Measurements from ENCODE around the gene NR2E1.

NR2E1 gene

DNA sequence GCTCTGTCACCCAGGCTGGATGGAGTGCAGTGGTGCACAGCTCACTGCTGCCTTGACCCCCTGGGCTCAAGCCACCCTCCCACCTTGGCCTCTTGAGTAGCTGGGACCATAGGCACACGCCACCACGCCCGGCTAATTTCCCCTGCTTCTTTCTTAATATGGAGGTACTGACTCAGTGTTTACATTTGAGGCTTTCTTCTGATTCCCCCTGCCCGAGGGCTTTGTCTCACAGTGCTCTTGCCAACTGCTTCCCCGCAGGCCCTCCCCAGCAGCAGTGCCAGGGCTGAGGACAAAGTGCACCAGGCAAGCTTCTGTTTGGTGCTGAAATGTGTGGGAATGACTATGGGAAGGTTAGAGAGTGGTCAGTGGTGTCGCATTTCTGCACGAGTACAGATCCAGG is 34.8 kb downstream of the NR2E1 start:
- H3K4me3 ChIP-seq (ENCODE audit: low read length) = no peak overlapping the region
- H3K27ac ChIP-seq (ENCODE audit: low read length) = no peak overlapping the region
- H3K4me1 ChIP-seq (ENCODE audit: control insufficient read depth, low read depth, low read length) = no peaks in the 10 kb centered on the region

DNA sequence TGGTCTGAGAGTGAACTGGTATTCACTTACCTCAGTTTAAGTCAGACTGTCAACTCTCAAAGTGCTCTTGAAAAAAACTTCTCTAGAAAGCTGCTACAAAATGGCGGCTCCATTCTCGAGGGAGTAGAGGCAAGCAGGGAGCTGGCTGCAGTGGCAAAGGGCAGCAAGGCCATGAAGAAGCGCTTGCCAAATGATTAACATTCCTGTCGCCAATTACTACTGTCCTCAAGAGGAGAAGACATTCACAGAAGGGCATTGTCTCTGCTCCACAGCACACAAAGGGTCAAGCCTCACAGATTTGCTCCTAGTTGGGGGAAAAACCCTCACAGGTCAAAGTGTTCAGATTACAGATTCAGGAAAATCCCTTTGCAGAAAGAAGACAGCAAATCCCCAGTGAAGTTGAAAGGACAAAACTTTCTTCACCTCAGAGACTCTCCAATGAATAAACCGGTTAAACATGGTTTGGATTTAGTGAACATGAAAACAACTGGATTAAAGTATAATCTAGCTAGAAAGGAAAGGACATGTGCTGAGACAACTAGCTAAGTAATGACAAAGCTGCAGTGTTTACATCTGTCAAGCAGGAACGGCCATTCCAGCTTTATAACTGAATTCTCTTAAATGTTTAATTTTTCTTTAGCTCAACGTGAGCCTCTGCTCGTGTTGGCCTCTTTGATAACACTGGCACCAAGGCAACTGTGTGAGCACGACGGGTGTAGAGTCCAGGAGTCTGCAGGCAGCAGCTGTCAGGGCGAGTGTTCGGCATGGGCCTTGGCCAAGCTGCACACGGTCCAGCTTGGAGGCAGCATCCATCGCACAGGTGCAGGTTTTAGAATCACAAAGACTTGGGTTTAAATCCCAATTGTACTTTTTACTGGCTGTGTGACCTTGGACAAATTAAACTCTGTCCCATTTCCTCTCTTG is 37.6 kb downstream of the NR2E1 start:
- no peaks in the 10 kb centered on the region for H3K36me3 ChIP-seq (ENCODE audit: control insufficient read depth, low read depth, low read length)
- no peak overlapping the region for H3K27ac ChIP-seq (ENCODE audit: low read length)
- H3K9me3 ChIP-seq (ENCODE audit: control insufficient read depth, low read depth, low read length) = no peaks in the 10 kb centered on the region
- no peak overlapping the region for H3K9ac ChIP-seq (ENCODE audit: low read length)
- no peak overlapping the region for H3K4me3 ChIP-seq (ENCODE audit: low read length)
- H3K27me3 ChIP-seq (ENCODE audit: control insufficient read depth, insufficient read depth, low read length) = no peaks in the 10 kb centered on the region
- H3K4me1 ChIP-seq (ENCODE audit: control insufficient read depth, low read depth, low read length) = no peaks in the 10 kb centered on the region

More for the DNA sequence above, 34.8 kb downstream of the NR2E1 start:
- no peaks in the 10 kb centered on the region for H3K27me3 ChIP-seq (ENCODE audit: control insufficient read depth, insufficient read depth, low read length)
- no peaks in the 10 kb centered on the region for H3K9me3 ChIP-seq (ENCODE audit: control insufficient read depth, low read depth, low read length)
- H3K9ac ChIP-seq (ENCODE audit: low read length) = no peak overlapping the region
- H3K36me3 ChIP-seq (ENCODE audit: control insufficient read depth, low read depth, low read length) = no peaks in the 10 kb centered on the region

DNA sequence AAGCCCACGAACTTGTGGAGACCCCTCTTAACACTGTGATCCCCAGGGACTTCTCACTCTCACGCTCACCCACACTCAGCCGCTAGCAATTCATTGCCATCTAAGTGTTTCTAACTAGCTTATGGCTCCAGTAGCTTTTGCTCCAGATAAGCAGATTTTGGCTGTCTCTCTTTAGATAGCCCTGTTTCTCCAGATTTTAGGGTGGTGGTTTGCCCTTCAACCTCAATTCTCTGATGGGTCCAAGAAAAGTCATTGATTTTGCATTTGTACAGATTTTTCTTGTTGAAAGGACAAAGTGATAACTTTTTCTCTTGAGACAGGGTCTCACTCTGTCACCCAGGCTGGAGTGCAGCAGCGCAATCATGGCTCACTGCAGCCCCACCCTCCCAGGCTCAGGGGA is 41.2 kb downstream of the NR2E1 start:
- H3K9ac ChIP-seq (ENCODE audit: low read length) = no peak overlapping the region
- H3K4me3 ChIP-seq (ENCODE audit: low read length) = no peak overlapping the region
- H3K27ac ChIP-seq (ENCODE audit: low read length) = no peak overlapping the region
- H3K27me3 ChIP-seq (ENCODE audit: control insufficient read depth, insufficient read depth, low read length) = no peaks in the 10 kb centered on the region
- no peaks in the 10 kb centered on the region for H3K9me3 ChIP-seq (ENCODE audit: control insufficient read depth, low read depth, low read length)
- H3K4me1 ChIP-seq (ENCODE audit: control insufficient read depth, low read depth, low read length) = no peaks in the 10 kb centered on the region
- no peaks in the 10 kb centered on the region for H3K36me3 ChIP-seq (ENCODE audit: control insufficient read depth, low read depth, low read length)

DNA sequence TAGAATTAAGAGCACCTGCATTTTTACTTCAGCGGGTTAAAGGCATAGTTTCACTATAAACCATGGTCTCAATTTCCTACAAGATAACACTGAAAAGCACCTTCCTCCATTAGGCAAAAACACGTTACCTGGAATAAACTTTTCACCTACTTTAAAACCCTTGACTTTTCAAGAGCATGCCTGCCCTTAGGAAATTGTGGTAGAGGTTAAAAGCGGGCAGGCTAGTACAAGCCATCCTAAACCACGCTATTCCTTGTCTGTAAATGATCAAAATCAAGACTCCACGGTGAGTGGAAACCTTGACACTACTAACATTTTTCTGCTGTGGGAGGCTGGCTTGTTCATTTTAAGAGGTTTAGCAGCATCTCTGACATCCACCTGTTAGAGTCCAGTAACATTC is 43.9 kb downstream of the NR2E1 start:
- Histone ChIP-seq H3K27ac (ENCODE audit: low read length) (no peak overlapping the region), H3K4me1 (ENCODE audit: control insufficient read depth, low read depth, low read length) (no peaks in the 10 kb centered on the region), H3K9me3 (ENCODE audit: control insufficient read depth, low read depth, low read length) (no peaks in the 10 kb centered on the region), H3K36me3 (ENCODE audit: control insufficient read depth, low read depth, low read length) (no peaks in the 10 kb centered on the region), H3K27me3 (ENCODE audit: control insufficient read depth, insufficient read depth, low read length) (no peaks in the 10 kb centered on the region), H3K4me3 (ENCODE audit: low read length) (no peak overlapping the region), H3K9ac (ENCODE audit: low read length) (no peak overlapping the region)

DNA sequence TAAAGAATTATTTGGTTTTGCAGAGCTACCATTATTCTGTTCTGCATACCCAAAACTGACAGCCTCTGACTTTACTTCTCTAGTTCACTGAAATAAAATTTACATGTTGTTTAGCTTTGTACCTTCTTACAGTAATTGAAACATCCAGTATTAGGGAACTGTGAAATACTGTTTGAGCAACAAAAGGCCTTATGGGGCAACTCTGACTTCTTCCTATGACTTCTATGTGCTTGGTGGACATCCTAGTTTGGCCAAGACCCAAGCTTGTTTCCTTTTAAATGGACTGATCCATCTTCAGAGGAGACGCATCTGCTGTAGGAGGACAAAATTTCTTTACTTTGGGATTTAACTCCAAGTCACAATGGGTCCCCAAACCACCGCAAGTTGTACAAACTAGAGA is 44.7 kb downstream of the NR2E1 start:
- H3K27ac ChIP-seq (ENCODE audit: low read length) = no peak overlapping the region
- no peaks in the 10 kb centered on the region for H3K27me3 ChIP-seq (ENCODE audit: control insufficient read depth, insufficient read depth, low read length)
- H3K9me3 ChIP-seq (ENCODE audit: control insufficient read depth, low read depth, low read length) = no peaks in the 10 kb centered on the region
- no peaks in the 10 kb centered on the region for H3K36me3 ChIP-seq (ENCODE audit: control insufficient read depth, low read depth, low read length)
- no peaks in the 10 kb centered on the region for H3K4me1 ChIP-seq (ENCODE audit: control insufficient read depth, low read depth, low read length)
- no peak overlapping the region for H3K9ac ChIP-seq (ENCODE audit: low read length)
- H3K4me3 ChIP-seq (ENCODE audit: low read length) = no peak overlapping the region

DNA sequence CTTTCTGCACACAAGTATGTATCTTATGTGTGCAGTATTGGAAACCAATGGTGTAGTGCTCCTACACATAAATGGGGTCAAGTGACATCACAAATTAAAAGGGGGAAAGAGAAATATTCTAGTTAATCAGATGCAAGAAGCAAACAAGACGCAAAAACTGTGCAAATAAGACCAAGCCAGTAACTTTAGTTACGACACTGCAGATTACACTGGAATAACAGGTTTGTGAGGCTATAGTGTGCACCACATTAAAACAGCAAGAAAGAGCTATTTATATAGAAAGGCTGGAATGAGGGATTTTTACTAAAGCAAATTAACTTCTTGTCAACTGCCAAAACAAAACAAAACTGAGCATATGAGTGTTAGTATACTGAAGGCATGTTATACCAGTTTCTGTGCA is 45.8 kb downstream of the NR2E1 start:
- no peaks in the 10 kb centered on the region for H3K27me3 ChIP-seq (ENCODE audit: control insufficient read depth, insufficient read depth, low read length)
- no peak overlapping the region for H3K27ac ChIP-seq (ENCODE audit: low read length)
- no peak overlapping the region for H3K9ac ChIP-seq (ENCODE audit: low read length)
- no peaks in the 10 kb centered on the region for H3K4me1 ChIP-seq (ENCODE audit: control insufficient read depth, low read depth, low read length)
- no peak overlapping the region for H3K4me3 ChIP-seq (ENCODE audit: low read length)
- no peaks in the 10 kb centered on the region for H3K36me3 ChIP-seq (ENCODE audit: control insufficient read depth, low read depth, low read length)
- no peaks in the 10 kb centered on the region for H3K9me3 ChIP-seq (ENCODE audit: control insufficient read depth, low read depth, low read length)

DNA sequence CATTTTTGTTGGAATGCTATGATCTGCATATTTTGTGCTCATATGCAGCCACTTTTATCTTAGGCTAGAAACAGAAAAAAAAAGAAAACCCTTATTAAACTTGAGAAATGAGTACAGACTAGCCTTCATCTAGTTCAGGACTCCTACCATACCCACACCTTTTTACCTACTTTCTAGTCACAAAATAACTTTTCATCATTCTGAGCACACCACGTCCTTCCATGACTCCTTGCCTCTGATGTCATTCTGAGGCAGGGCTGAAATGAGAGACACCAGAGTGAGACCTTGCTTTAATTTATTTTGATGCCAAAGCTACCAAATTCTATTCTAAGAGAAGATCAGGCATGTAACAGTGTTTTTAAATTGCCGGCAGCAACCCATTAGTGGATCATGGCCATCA is 56.2 kb downstream of the NR2E1 start:
- Histone ChIP-seq H3K4me1 (ENCODE audit: control insufficient read depth, low read depth, low read length) (peaks cover 10% of the 10 kb centered on the region), H3K27ac (ENCODE audit: low read length) (no peak overlapping the region), H3K4me3 (ENCODE audit: low read length) (no peak overlapping the region), H3K9me3 (ENCODE audit: control insufficient read depth, low read depth, low read length) (no peaks in the 10 kb centered on the region), H3K36me3 (ENCODE audit: control insufficient read depth, low read depth, low read length) (no peaks in the 10 kb centered on the region), H3K27me3 (ENCODE audit: control insufficient read depth, insufficient read depth, low read length) (no peaks in the 10 kb centered on the region), H3K9ac (ENCODE audit: low read length) (no peak overlapping the region)

DNA sequence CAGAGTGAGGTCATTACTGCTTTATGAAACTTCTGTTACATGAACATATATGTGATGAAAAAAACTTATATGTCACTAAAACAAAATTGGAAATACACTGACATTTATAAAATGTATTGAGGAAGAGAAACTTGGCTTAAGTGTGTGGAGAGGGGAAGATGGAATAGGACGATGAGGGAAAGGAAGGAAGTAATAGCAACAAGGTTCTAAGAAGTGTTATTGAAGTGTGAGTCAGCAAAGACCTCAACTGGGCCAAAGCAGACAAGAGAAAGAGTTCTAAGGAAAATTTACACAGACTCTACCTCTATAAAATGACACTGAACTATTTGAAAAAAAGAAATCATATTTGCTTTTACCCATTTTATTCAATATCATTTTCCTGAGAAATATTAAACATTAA is 56.7 kb downstream of the NR2E1 start:
- no peak overlapping the region for H3K4me3 ChIP-seq (ENCODE audit: low read length)
- H3K36me3 ChIP-seq (ENCODE audit: control insufficient read depth, low read depth, low read length) = no peaks in the 10 kb centered on the region
- peaks cover 15% of the 10 kb centered on the region for H3K4me1 ChIP-seq (ENCODE audit: control insufficient read depth, low read depth, low read length)
- H3K27ac ChIP-seq (ENCODE audit: low read length) = no peak overlapping the region
- H3K9ac ChIP-seq (ENCODE audit: low read length) = no peak overlapping the region
- no peaks in the 10 kb centered on the region for H3K9me3 ChIP-seq (ENCODE audit: control insufficient read depth, low read depth, low read length)
- no peaks in the 10 kb centered on the region for H3K27me3 ChIP-seq (ENCODE audit: control insufficient read depth, insufficient read depth, low read length)

DNA sequence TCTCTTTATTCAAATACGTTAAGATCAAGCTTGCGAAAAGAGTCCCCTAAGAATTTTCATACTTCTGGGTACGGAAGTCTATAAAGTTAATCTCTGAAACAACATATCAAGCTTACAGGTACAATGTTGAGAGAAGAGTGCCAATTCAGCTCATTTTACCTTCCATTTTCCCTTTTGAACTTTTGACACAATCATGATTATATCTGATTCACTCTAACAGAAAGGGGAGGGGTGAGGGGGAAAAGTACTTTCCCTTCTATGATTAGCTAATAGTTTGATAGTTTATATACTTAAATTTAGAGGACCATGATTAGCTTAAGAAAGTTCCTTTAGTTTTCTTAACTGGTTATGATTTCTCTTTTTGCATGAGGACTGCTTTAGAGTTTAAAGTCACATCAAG is 61.5 kb downstream of the NR2E1 start:
- Histone ChIP-seq H3K4me1 (ENCODE audit: control insufficient read depth, low read depth, low read length) (peaks cover 19% of the 10 kb centered on the region), H3K27ac (ENCODE audit: low read length) (no peak overlapping the region)

DNA sequence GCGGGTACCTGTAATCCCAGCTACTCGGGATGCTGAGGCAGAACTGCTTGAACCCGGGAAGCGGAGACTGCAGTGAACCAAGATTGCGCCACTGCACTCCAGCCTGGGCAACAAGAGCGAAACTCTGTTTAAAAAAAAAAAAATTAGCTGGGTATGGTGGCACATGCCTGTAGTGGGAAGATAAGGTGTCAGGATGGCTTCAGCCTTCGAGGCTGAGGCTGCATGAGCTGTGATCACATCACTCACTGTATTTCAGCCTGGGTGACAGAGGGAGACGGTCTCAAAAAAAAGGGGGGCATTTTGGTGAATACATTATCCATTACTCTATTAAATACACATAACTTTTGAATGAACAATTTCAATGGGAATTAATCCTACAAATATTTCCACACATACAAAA is 62.6 kb downstream of the NR2E1 start:
- Histone ChIP-seq H3K4me3 (ENCODE audit: low read length) (no peak overlapping the region), H3K27ac (ENCODE audit: low read length) (no peak overlapping the region), H3K9me3 (ENCODE audit: control insufficient read depth, low read depth, low read length) (no peaks in the 10 kb centered on the region), H3K27me3 (ENCODE audit: control insufficient read depth, insufficient read depth, low read length) (no peaks in the 10 kb centered on the region), H3K4me1 (ENCODE audit: control insufficient read depth, low read depth, low read length) (peaks cover 19% of the 10 kb centered on the region), H3K36me3 (ENCODE audit: control insufficient read depth, low read depth, low read length) (no peaks in the 10 kb centered on the region), H3K9ac (ENCODE audit: low read length) (no peak overlapping the region)

More for the DNA sequence above, 61.5 kb downstream of the NR2E1 start:
- Histone ChIP-seq H3K4me3 (ENCODE audit: low read length) (no peak overlapping the region), H3K9me3 (ENCODE audit: control insufficient read depth, low read depth, low read length) (no peaks in the 10 kb centered on the region), H3K9ac (ENCODE audit: low read length) (no peak overlapping the region), H3K27me3 (ENCODE audit: control insufficient read depth, insufficient read depth, low read length) (no peaks in the 10 kb centered on the region), H3K36me3 (ENCODE audit: control insufficient read depth, low read depth, low read length) (no peaks in the 10 kb centered on the region)

DNA sequence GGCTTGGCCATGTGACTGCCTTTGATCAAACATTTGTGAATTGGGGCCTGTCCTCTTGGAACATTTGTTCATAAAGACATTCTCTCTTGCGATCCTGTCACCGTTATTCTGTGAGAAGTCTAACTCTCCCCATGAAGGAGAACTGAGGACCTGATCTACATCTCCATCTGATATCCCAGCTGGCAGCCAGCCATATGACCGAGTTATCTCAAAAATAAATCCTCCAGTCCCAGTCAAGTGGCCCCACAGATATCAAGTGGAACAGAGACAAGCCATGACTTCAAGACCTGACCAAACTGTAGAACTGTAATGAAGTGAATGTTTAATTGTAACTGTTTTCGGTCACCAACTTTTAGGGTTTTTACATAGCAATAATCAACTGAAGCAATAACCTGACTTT is 69.3 kb downstream of the NR2E1 start:
- Histone ChIP-seq H3K9ac (ENCODE audit: low read length) (no peak overlapping the region), H3K4me3 (ENCODE audit: low read length) (no peak overlapping the region), H3K9me3 (ENCODE audit: control insufficient read depth, low read depth, low read length) (no peaks in the 10 kb centered on the region), H3K27me3 (ENCODE audit: control insufficient read depth, insufficient read depth, low read length) (no peaks in the 10 kb centered on the region), H3K27ac (ENCODE audit: low read length) (no peak overlapping the region), H3K4me1 (ENCODE audit: control insufficient read depth, low read depth, low read length) (no peaks in the 10 kb centered on the region), H3K36me3 (ENCODE audit: control insufficient read depth, low read depth, low read length) (no peaks in the 10 kb centered on the region)

DNA sequence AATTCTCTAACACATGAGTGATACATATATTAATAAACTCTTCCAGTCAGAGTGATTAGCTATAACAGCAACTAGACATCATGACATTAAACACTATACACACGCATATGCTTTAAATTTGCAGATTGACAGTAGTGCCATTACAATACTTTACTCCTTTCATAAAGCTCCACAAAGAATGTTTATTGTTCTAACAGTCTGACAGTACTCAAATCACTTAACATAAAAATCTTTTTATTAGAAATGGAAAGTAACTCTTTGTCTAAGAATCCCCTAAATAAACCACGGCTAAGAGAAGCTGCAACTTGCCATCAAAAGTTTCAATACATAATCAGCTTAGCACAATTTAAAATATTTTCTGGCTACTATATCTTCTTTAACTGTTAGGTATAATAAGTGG is 71.0 kb downstream of the NR2E1 start:
- no peak overlapping the region for H3K4me3 ChIP-seq (ENCODE audit: low read length)
- H3K9me3 ChIP-seq (ENCODE audit: control insufficient read depth, low read depth, low read length) = no peaks in the 10 kb centered on the region
- H3K4me1 ChIP-seq (ENCODE audit: control insufficient read depth, low read depth, low read length) = no peaks in the 10 kb centered on the region
- H3K27ac ChIP-seq (ENCODE audit: low read length) = no peak overlapping the region
- H3K36me3 ChIP-seq (ENCODE audit: control insufficient read depth, low read depth, low read length) = no peaks in the 10 kb centered on the region
- no peaks in the 10 kb centered on the region for H3K27me3 ChIP-seq (ENCODE audit: control insufficient read depth, insufficient read depth, low read length)
- H3K9ac ChIP-seq (ENCODE audit: low read length) = no peak overlapping the region
